WTC11 (cell line): Measurements from ENCODE around the gene SLC9A4. TPM values are rescaled to one million over a fixed set of nuclear protein-coding genes. Genes with fewer than 3 reads are reported as not detected.

Experiments used
- ATAC-seq: fragments of 200-7000 bp; cut with Tn5 transposase; 2 replicates; pipeline ENCODE4 v1.10.0; 2021; ENCODE audit warnings: mild to moderate bottlenecking, moderate library complexity
- CTCF ChIA-PET: fragments of 300-600 bp; sonication (Branson Sonifier 250); formaldehyde crosslinking; loops from one replicate; lab custom pipeline; 2021; ENCODE audit warnings: antibody characterized with exemption; lab: Charles Lee
- POLR2A ChIA-PET: fragments of 350-600 bp; sonication (Branson Sonifier 250); formaldehyde crosslinking; loops from one replicate; lab custom pipeline; 2021; ENCODE audit warnings: antibody characterized with exemption; lab: Charles Lee
- DNase-seq: peaks from one replicate; pipeline ENCODE4 v3.0.0; 2021; ENCODE audit warnings: low spot score
- H3K27ac Mint-ChIP-seq: 2 replicates; pipeline ENCODE4 v1.8.0; 2021; ENCODE audit warnings: mixed read lengths
- H3K27me3 Mint-ChIP-seq: 2 replicates; pipeline ENCODE4 v1.8.0; 2021; ENCODE audit warnings: low read depth, mild to moderate bottlenecking, moderate library complexity, mixed read lengths
- H3K36me3 Mint-ChIP-seq: 2 replicates; pipeline ENCODE4 v1.8.0; 2021; ENCODE audit warnings: mixed read lengths
- H3K4me1 Mint-ChIP-seq: 2 replicates; pipeline ENCODE4 v1.8.0; 2022; ENCODE audit warnings: mixed read lengths
- H3K4me3 Mint-ChIP-seq: 2 replicates; pipeline ENCODE4 v1.8.0; 2021; ENCODE audit warnings: mild to moderate bottlenecking, moderate library complexity, mixed read lengths
- H3K9me3 Mint-ChIP-seq: 2 replicates; pipeline ENCODE4 v1.8.0; 2021; ENCODE audit warnings: mixed read lengths
- AFF4 ChIP-seq: sonication (generic); formaldehyde crosslinking; IDR thresholded peaks from 2 replicates; pipeline ENCODE4 v1.8.1; 2023; ENCODE audit warnings: mild to moderate bottlenecking, missing genetic modification reagents, borderline replicate concordance
- ATF1 ChIP-seq: sonication (generic); formaldehyde crosslinking; IDR thresholded peaks from 2 replicates; pipeline ENCODE4 v1.8.1; 2023; ENCODE audit warnings: mild to moderate bottlenecking, moderate library complexity, missing genetic modification reagents
- ATF2 ChIP-seq: sonication (generic); formaldehyde crosslinking; IDR thresholded peaks from 2 replicates; pipeline ENCODE4 v1.8.1; 2022; ENCODE audit warnings: low read depth, missing genetic modification reagents, borderline replicate concordance
- FOXP1 ChIP-seq: sonication (generic); formaldehyde crosslinking; IDR thresholded peaks from 2 replicates; pipeline ENCODE4 v1.8.0; 2022; ENCODE audit warnings: missing genetic modification reagents, mild to moderate bottlenecking, moderate library complexity, borderline replicate concordance
- JAZF1 ChIP-seq: fragments of 250-450 bp; sonication (Bioruptor Pico); IDR thresholded peaks from 2 replicates; pipeline ENCODE4 v1.9.0; 2021; ENCODE audit warnings: moderate library complexity, mild to moderate bottlenecking, inconsistent platforms
- PREB ChIP-seq: sonication (generic); formaldehyde crosslinking; IDR thresholded peaks from 2 replicates; pipeline ENCODE4 v1.8.1; 2022; ENCODE audit warnings: mild to moderate bottlenecking, missing genetic modification reagents, moderate library complexity, borderline replicate concordance
- PRRX2 ChIP-seq: fragments of 250-450 bp; sonication (Bioruptor Pico); IDR thresholded peaks from 2 replicates; pipeline ENCODE4 v1.8.0; 2021; ENCODE audit warnings: mild to moderate bottlenecking
- ZBTB21 ChIP-seq: sonication (generic); formaldehyde crosslinking; IDR thresholded peaks from 2 replicates; pipeline ENCODE4 v1.8.1; 2023; ENCODE audit warnings: mild to moderate bottlenecking, missing genetic modification reagents, borderline replicate concordance
- ZMAT4 ChIP-seq: fragments of 250-450 bp; sonication (Bioruptor Pico); IDR thresholded peaks from 2 replicates; pipeline ENCODE4 v1.9.0; 2021; ENCODE audit warnings: mild to moderate bottlenecking
- ZNF219 ChIP-seq: sonication (generic); formaldehyde crosslinking; IDR thresholded peaks from 2 replicates; pipeline ENCODE4 v1.8.0; 2023; ENCODE audit warnings: missing genetic modification reagents, mild to moderate bottlenecking, borderline replicate concordance
- ZNF317 ChIP-seq: sonication (generic); formaldehyde crosslinking; IDR thresholded peaks from 2 replicates; pipeline ENCODE4 v1.8.1; 2023; ENCODE audit warnings: low read depth, mild to moderate bottlenecking, moderate library complexity, missing genetic modification reagents, borderline replicate concordance
- ZNF396 ChIP-seq: fragments of 250-450 bp; sonication (Bioruptor Pico); IDR thresholded peaks from 2 replicates; pipeline ENCODE4 v1.8.0; 2021; ENCODE audit warnings: mild to moderate bottlenecking, moderate library complexity, borderline replicate concordance
- ZNF416 ChIP-seq: fragments of 250-450 bp; sonication (Bioruptor Pico); IDR thresholded peaks from 2 replicates; pipeline ENCODE4 v1.9.0; 2021; ENCODE audit warnings: mild to moderate bottlenecking, inconsistent platforms
- ZNF671 ChIP-seq: fragments of 250-450 bp; sonication (Bioruptor Pico); IDR thresholded peaks from 2 replicates; pipeline ENCODE4 v1.8.0; 2021; ENCODE audit warnings: mild to moderate bottlenecking
- total RNA-seq: library from RNA; stranded (reverse); gene quantifications from 3 replicates; pipeline ENCODE4 v1.2.3, GENCODE V29; 2021
- TF ChIP-seq, protein P1 (sequence below): sonication (generic); formaldehyde crosslinking; IDR thresholded peaks from 2 replicates; pipeline ENCODE4 v1.8.0; 2023; ENCODE audit warnings: mild to moderate bottlenecking, missing genetic modification reagents

SLC9A4 gene
- total RNA-seq, 1 experiment from 2014 or later: 0.11 TPM

- Mint-ChIP-seq H3K4me1 (peaks cover 7% of the 10 kb centered on the region; the same call in 1 of the 2 replicates), H3K36me3 (no peaks in the 10 kb centered on the region), H3K27me3 (no peaks in the 10 kb centered on the region; the same call in 1 of the 2 replicates), H3K4me3 (no peak overlapping the region), H3K27ac (no peak overlapping the region), H3K9me3 (no peaks in the 10 kb centered on the region)
- ChIA-PET POLR2A (no interaction called here), CTCF (interaction anchor here (1.0 to 1.3 kb wide), 6 partner anchors 9 to 227 kb away, joined by 3 to 9 read pairs (median 6); no protein-coding TSS in a partner anchor)
- TF ChIP-seq ZNF317 (CRISPR knock-in tag) (no peak), PRRX2 (CRISPR knock-in tag) (no peak), ZNF671 (CRISPR knock-in tag) (no peak), AFF4 (no peak), ZNF219 (no peak), ZNF416 (no peak), JAZF1 (CRISPR knock-in tag) (no peak), ZMAT4 (CRISPR knock-in tag) (no peak), FOXP1 (CRISPR knock-in tag) (no peak), PREB (no peak), ATF2 (CRISPR knock-in tag) (no peak), ZNF396 (CRISPR knock-in tag) (no peak), ZBTB21 (CRISPR knock-in tag) (no peak), ATF1 (CRISPR knock-in tag) (no peak)
- TF ChIP-seq, protein P1, sequence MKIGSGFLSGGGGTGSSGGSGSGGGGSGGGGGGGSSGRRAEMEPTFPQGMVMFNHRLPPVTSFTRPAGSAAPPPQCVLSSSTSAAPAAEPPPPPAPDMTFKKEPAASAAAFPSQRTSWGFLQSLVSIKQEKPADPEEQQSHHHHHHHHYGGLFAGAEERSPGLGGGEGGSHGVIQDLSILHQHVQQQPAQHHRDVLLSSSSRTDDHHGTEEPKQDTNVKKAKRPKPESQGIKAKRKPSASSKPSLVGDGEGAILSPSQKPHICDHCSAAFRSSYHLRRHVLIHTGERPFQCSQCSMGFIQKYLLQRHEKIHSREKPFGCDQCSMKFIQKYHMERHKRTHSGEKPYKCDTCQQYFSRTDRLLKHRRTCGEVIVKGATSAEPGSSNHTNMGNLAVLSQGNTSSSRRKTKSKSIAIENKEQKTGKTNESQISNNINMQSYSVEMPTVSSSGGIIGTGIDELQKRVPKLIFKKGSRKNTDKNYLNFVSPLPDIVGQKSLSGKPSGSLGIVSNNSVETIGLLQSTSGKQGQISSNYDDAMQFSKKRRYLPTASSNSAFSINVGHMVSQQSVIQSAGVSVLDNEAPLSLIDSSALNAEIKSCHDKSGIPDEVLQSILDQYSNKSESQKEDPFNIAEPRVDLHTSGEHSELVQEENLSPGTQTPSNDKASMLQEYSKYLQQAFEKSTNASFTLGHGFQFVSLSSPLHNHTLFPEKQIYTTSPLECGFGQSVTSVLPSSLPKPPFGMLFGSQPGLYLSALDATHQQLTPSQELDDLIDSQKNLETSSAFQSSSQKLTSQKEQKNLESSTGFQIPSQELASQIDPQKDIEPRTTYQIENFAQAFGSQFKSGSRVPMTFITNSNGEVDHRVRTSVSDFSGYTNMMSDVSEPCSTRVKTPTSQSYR (CRISPR knock-in tag): no peak
- peak; percentile 84 for ATAC-seq
- DNase-seq: peak; percentile 48
Observed at GRCh38 chr2:102478686-102479470, 5.9 kb downstream of the SLC9A4 start.
